ENCODE data around the gene AOC1.

DNA sequence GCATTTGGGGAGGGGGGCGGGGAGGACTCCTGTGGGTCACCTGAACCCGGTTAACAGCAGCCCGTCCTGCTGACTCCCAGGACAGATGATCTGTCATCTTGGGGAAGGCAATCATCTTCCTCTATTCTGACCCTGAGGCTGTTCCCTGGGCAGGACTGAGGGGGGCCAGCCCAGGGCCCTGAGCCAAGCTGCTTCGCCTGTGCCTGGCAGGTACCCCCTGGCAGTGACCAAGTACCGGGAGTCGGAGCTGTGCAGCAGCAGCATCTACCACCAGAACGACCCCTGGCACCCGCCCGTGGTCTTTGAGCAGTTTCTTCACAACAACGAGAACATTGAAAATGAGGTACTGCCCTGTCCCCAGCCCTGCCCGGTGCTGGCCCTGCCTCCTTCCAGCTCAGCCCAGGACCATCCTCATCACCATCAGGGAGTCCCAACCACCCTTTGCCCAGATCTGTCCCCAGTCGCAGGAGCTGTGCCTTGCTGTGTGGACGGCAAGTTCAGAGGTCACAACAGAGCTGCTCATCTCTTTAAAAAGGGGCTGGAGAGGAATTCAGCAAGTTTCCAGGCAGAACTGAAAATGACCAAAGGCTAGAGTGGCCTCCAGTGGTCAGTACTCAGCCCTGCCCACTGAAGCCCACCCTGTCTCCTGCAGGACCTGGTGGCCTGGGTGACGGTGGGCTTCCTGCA lies 8.1 kb downstream of the AOC1 start:
- TF ChIP-seq, protein P1, sequence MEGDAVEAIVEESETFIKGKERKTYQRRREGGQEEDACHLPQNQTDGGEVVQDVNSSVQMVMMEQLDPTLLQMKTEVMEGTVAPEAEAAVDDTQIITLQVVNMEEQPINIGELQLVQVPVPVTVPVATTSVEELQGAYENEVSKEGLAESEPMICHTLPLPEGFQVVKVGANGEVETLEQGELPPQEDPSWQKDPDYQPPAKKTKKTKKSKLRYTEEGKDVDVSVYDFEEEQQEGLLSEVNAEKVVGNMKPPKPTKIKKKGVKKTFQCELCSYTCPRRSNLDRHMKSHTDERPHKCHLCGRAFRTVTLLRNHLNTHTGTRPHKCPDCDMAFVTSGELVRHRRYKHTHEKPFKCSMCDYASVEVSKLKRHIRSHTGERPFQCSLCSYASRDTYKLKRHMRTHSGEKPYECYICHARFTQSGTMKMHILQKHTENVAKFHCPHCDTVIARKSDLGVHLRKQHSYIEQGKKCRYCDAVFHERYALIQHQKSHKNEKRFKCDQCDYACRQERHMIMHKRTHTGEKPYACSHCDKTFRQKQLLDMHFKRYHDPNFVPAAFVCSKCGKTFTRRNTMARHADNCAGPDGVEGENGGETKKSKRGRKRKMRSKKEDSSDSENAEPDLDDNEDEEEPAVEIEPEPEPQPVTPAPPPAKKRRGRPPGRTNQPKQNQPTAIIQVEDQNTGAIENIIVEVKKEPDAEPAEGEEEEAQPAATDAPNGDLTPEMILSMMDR (conservative IDR thresholded peaks at IDR 0.05; ENCODE audit: low read depth, low read length) = no peak
- TF ChIP-seq EZH2phosphoT487 (IDR thresholded peaks at IDR 0.05; ENCODE audit: borderline replicate concordance, low read length) (no peak), EZH2 (IDR thresholded peaks at IDR 0.05; ENCODE audit: low read length, unreplicated experiment) (no peak)

Measured in PC-3 (cell line).